ENCODE measurements around the gene PRODH2. TPM values are rescaled to one million over a fixed set of nuclear protein-coding genes. Genes with fewer than 3 reads are reported as not detected.

The PRODH2 gene
- total and polyA plus RNA-seq, 2 of the 13 experiments (the other 11 are each of a cell fraction or from before 2014, with no cell fraction given), result 86.7 to 118 TPM

DNA sequence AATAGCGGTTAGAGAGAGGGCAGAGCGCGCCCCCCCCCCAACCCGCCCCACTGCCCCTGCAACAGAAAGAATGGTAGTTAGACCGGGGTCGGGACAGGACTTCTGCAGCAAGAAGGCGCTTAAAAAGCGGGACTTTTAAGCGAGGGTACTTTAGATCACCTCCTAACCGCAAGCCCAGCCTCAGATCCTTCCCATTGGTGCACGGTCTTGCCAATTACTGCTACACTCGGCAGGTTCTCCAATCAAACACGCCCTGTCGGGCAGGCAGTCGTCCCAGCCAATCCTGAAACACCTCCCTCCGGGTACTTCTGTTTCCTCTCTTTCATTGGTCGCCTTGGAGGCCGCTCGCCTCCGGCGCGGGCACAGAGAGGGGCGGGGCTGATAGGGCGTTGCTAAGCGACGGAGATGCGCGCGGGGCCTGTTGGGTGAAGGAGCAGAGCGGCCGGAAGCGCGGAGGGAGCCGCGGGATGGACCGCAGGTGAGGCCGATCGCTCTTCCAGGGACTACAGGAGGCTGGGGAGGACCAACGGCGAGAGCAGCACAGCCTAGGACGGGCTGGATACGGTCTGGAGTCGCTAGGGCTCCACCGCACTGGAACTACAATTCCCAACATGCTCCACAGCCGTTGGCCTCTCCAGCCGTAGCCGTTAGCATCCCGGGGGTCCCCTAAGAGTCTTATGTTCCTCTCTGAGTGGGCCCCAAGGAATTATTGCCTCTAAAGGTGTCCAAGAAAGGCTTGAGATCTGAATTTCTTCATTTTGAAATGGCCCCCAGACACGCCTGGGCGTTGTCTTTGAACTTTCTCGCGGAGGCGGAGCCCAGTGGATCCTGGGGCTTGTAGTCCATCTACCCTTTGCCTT lies 54.7 kb downstream of the PRODH2 start, which contains the start of gene PROSER3 (continued):
- TF ChIP-seq, protein P1, sequence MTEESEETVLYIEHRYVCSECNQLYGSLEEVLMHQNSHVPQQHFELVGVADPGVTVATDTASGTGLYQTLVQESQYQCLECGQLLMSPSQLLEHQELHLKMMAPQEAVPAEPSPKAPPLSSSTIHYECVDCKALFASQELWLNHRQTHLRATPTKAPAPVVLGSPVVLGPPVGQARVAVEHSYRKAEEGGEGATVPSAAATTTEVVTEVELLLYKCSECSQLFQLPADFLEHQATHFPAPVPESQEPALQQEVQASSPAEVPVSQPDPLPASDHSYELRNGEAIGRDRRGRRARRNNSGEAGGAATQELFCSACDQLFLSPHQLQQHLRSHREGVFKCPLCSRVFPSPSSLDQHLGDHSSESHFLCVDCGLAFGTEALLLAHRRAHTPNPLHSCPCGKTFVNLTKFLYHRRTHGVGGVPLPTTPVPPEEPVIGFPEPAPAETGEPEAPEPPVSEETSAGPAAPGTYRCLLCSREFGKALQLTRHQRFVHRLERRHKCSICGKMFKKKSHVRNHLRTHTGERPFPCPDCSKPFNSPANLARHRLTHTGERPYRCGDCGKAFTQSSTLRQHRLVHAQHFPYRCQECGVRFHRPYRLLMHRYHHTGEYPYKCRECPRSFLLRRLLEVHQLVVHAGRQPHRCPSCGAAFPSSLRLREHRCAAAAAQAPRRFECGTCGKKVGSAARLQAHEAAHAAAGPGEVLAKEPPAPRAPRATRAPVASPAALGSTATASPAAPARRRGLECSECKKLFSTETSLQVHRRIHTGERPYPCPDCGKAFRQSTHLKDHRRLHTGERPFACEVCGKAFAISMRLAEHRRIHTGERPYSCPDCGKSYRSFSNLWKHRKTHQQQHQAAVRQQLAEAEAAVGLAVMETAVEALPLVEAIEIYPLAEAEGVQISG (CRISPR knock-in tag; IDR thresholded peaks at IDR 0.05), result peak; percentile 77
- TF ChIP-seq ZBTB42 (CRISPR knock-in tag; IDR thresholded peaks at IDR 0.05) (no peak), ZNF143 (CRISPR knock-in tag; IDR thresholded peaks at IDR 0.05) (peak; percentile 91), TBX2 (CRISPR knock-in tag; IDR thresholded peaks at IDR 0.05; ENCODE audit: borderline replicate concordance) (no peak; the same call in 1 of the 2 replicates), HNRNPLL (IDR thresholded peaks at IDR 0.05; ENCODE audit: low read depth, low read length, poor library complexity, severe bottlenecking) (peak; percentile 44), ZNF572 (CRISPR knock-in tag; IDR thresholded peaks at IDR 0.05) (no peak), FOSL1 (CRISPR knock-in tag; IDR thresholded peaks at IDR 0.05; ENCODE audit: borderline replicate concordance) (no peak), SMARCE1 (IDR thresholded peaks at IDR 0.05; ENCODE audit: borderline replicate concordance) (no peak)
- TF ChIP-seq, protein P2, sequence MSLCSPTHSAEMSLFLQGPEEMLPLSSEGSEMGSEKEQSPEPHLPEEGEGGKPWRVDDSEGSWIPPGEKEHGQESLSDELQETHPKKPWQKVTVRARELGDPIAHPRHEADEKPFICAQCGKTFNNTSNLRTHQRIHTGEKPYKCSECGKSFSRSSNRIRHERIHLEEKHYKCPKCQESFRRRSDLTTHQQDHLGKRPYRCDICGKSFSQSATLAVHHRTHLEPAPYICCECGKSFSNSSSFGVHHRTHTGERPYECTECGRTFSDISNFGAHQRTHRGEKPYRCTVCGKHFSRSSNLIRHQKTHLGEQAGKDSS (CRISPR knock-in tag; IDR thresholded peaks at IDR 0.05; ENCODE audit: borderline replicate concordance, low read depth), result 0 out of 2 replicates have a peak, but pooled peaks have one; percentile 56
- TF ChIP-seq, protein P3, sequence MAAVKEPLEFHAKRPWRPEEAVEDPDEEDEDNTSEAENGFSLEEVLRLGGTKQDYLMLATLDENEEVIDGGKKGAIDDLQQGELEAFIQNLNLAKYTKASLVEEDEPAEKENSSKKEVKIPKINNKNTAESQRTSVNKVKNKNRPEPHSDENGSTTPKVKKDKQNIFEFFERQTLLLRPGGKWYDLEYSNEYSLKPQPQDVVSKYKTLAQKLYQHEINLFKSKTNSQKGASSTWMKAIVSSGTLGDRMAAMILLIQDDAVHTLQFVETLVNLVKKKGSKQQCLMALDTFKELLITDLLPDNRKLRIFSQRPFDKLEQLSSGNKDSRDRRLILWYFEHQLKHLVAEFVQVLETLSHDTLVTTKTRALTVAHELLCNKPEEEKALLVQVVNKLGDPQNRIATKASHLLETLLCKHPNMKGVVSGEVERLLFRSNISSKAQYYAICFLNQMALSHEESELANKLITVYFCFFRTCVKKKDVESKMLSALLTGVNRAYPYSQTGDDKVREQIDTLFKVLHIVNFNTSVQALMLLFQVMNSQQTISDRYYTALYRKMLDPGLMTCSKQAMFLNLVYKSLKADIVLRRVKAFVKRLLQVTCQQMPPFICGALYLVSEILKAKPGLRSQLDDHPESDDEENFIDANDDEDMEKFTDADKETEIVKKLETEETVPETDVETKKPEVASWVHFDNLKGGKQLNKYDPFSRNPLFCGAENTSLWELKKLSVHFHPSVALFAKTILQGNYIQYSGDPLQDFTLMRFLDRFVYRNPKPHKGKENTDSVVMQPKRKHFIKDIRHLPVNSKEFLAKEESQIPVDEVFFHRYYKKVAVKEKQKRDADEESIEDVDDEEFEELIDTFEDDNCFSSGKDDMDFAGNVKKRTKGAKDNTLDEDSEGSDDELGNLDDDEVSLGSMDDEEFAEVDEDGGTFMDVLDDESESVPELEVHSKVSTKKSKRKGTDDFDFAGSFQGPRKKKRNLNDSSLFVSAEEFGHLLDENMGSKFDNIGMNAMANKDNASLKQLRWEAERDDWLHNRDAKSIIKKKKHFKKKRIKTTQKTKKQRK (IDR thresholded peaks at IDR 0.05; ENCODE audit: low read length), result 0 out of 2 replicates have a peak, but pooled peaks have one; percentile 32
- TF ChIP-seq, protein P4, sequence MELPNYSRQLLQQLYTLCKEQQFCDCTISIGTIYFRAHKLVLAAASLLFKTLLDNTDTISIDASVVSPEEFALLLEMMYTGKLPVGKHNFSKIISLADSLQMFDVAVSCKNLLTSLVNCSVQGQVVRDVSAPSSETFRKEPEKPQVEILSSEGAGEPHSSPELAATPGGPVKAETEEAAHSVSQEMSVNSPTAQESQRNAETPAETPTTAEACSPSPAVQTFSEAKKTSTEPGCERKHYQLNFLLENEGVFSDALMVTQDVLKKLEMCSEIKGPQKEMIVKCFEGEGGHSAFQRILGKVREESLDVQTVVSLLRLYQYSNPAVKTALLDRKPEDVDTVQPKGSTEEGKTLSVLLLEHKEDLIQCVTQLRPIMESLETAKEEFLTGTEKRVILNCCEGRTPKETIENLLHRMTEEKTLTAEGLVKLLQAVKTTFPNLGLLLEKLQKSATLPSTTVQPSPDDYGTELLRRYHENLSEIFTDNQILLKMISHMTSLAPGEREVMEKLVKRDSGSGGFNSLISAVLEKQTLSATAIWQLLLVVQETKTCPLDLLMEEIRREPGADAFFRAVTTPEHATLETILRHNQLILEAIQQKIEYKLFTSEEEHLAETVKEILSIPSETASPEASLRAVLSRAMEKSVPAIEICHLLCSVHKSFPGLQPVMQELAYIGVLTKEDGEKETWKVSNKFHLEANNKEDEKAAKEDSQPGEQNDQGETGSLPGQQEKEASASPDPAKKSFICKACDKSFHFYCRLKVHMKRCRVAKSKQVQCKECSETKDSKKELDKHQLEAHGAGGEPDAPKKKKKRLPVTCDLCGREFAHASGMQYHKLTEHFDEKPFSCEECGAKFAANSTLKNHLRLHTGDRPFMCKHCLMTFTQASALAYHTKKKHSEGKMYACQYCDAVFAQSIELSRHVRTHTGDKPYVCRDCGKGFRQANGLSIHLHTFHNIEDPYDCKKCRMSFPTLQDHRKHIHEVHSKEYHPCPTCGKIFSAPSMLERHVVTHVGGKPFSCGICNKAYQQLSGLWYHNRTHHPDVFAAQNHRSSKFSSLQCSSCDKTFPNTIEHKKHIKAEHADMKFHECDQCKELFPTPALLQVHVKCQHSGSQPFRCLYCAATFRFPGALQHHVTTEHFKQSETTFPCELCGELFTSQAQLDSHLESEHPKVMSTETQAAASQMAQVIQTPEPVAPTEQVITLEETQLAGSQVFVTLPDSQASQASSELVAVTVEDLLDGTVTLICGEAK (IDR thresholded peaks at IDR 0.05), result no peak
- TF ChIP-seq, protein P4 (CRISPR knock-in tag; IDR thresholded peaks at IDR 0.05), result no peak
